Measurements from ENCODE around the gene F8.

Gene F8

DNA sequence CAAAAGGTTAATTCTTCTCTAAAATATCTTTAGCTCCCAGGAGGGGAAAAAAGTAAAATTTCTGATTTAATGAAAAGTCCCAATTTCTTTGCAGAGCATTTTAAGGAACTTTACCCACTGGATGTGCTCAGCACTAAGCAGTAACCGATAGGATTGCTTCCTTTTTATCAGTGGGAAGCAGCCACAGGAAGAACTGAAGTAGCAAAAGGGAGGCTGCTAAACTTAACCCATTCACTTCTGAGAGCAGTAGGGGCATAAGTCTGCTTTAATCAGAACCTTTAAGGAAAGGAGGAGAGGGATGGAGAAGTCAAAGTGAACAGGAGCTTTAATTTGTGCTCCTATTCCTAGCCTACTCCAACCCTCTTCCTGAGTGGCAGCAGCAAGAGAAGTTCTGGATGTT, at the start of gene F8:
Gene F8, minus strand, starts transcription at position 139 of the 400 bp plus-strand sequence. CDS start 171 bp downstream, outside the sequence.
- H3K4me1 ChIP-seq (ENCODE audit: control insufficient read depth in 1 of 2, insufficient read depth in 1 of 2, low read depth in 1 of 2, low read length in 1 of 2): peaks cover 3 to 4% of the 10 kb centered on the region in 2 experiments
- H3K4me3 ChIP-seq (ENCODE audit: low read depth in 1 of 2, low read length in 1 of 2): no peak within 1 kb of the TSS
- no peaks in the 10 kb centered on the region for H3K36me3 ChIP-seq
- no peak within 1 kb of the TSS for H3K27ac ChIP-seq
- no peaks in the 10 kb centered on the region for H3K9me3 ChIP-seq
- TF ChIP-seq, protein P1, sequence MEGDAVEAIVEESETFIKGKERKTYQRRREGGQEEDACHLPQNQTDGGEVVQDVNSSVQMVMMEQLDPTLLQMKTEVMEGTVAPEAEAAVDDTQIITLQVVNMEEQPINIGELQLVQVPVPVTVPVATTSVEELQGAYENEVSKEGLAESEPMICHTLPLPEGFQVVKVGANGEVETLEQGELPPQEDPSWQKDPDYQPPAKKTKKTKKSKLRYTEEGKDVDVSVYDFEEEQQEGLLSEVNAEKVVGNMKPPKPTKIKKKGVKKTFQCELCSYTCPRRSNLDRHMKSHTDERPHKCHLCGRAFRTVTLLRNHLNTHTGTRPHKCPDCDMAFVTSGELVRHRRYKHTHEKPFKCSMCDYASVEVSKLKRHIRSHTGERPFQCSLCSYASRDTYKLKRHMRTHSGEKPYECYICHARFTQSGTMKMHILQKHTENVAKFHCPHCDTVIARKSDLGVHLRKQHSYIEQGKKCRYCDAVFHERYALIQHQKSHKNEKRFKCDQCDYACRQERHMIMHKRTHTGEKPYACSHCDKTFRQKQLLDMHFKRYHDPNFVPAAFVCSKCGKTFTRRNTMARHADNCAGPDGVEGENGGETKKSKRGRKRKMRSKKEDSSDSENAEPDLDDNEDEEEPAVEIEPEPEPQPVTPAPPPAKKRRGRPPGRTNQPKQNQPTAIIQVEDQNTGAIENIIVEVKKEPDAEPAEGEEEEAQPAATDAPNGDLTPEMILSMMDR (IDR thresholded peaks at IDR 0.05): no peak
- H3K27me3 ChIP-seq: no peaks in the 10 kb centered on the region

- Histone ChIP-seq H3K9me3 (no peaks in the 10 kb centered on the region), H3K4me3 (ENCODE audit: low read depth in 1 of 2, low read length in 1 of 2) (peak overlapping the region; percentile 62 to 74), H3K27ac (peak overlapping the region; percentile 93), H3K4me1 (ENCODE audit: control insufficient read depth in 1 of 2, insufficient read depth in 1 of 2, low read depth in 1 of 2, low read length in 1 of 2) (peaks cover 18 to 23% of the 10 kb centered on the region in 2 experiments), H3K27me3 (no peaks in the 10 kb centered on the region), H3K36me3 (peaks cover 5% of the 10 kb centered on the region)
- TF ChIP-seq, protein P1 (IDR thresholded peaks at IDR 0.05): no peak
These were observed 49.3 kb upstream of the F8 start for GRCh38 chrX:155071694-155072280.

DNA sequence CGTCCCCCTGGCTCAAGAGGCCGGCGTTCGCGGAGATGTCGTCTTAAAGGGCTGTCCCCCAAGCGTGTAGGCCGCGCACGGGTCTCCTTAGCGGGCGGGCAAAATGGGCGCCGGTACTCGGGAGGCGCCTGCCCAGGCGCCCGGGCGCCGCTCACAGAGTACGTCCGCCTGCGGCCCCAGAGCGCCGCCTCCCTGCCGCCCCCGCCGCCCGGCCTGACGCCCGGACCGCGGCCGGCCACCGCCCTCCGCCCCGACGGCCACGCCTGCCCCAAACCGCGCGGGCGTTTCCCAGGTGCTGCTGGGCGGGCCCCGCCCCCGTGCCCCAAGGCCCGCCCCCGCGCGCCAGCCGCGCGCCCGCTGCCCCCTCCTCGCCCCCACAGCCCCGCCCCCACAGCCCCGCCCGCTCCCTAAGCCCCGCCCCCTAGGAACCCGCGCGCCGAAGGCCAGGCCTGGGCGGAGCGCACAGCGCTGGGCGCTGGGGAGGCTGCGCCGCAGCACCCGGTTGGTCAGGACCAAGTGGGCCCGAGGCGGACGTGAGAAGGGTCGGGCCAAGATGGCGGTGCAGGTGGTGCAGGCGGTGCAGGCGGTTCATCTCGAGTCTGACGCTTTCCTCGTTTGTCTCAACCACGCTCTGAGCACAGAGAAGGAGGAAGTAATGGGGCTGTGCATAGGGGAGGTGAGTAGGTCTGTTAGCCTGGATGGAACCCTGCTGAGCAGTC, 48.6 kb upstream of the F8 start, which contains the start of the genes BRCC3, CMC4 and MTCP1:
Gene BRCC3, plus strand, starts transcription at position 534 of the 719 bp plus-strand sequence. Its CDS starts 20 bp downstream, at position 554.
Gene CMC4, minus strand, starts transcription at position 162 of the 719 bp plus-strand sequence. CDS start 7,113 bp downstream, outside the sequence.
Gene MTCP1, minus strand, starts transcription at position 162 of the 719 bp plus-strand sequence. CDS start 5,126 bp downstream, outside the sequence.
- peak within 1 kb of the TSS; percentile 65 to 74 for H3K4me3 ChIP-seq (ENCODE audit: low read depth in 1 of 2, low read length in 1 of 2)
- peaks cover 5% of the 10 kb centered on the region for H3K36me3 ChIP-seq
- peak within 1 kb of the TSS; percentile 93 for H3K27ac ChIP-seq
- TF ChIP-seq, protein P1 (IDR thresholded peaks at IDR 0.05): no peak
- H3K9me3 ChIP-seq: no peaks in the 10 kb centered on the region
- H3K27me3 ChIP-seq: no peaks in the 10 kb centered on the region
- peaks cover 18 to 23% of the 10 kb centered on the region in 2 experiments for H3K4me1 ChIP-seq (ENCODE audit: control insufficient read depth in 1 of 2, insufficient read depth in 1 of 2, low read depth in 1 of 2, low read length in 1 of 2)

DNA sequence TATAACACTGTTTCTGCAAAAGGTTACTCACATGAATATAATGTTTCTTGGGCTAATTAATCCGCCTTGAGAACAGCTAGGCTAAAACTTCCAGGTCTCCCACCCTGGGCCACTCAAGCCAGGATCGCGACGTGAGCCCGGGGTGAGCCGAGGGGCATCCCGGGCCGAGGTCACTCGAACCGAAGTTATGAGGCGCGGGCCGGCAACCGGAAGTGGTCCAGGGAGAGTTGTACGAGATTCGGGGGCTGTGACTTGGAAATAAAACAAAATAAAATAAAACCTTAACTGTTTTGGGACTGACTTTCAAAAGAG, 48.1 kb upstream of the F8 start:
- Histone ChIP-seq H3K36me3 (peaks cover under 1% of the 10 kb centered on the region), H3K4me3 (ENCODE audit: low read depth in 1 of 2, low read length in 1 of 2) (peak overlapping the region; percentile 65 to 70), H3K27me3 (no peaks in the 10 kb centered on the region), H3K4me1 (ENCODE audit: control insufficient read depth in 1 of 2, insufficient read depth in 1 of 2, low read depth in 1 of 2, low read length in 1 of 2) (peaks cover 18 to 23% of the 10 kb centered on the region in 2 experiments), H3K27ac (peak overlapping the region; percentile 93), H3K9me3 (no peaks in the 10 kb centered on the region)
- TF ChIP-seq, protein P1 (IDR thresholded peaks at IDR 0.05): no peak

DNA sequence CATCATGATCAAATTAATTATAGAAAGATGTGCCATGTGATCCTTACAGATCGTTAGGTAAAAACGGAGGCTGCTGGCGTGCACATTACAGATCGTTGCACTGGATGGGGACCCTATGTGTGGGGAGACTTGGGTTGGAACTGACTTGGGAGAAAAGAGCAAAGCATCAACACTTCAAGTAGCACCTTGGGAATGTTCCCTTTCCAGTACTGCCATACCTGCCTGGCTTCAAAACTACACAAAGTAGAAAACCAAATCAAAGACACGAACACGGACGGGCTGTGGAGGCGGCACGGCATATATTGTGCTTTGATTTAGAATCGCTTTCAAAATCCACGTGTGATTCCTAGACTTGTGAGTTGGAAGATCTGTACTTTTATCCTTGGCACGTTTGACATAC, 47.5 kb upstream of the F8 start:
- Histone ChIP-seq H3K27ac (no peak overlapping the region), H3K27me3 (no peaks in the 10 kb centered on the region), H3K9me3 (no peaks in the 10 kb centered on the region), H3K4me1 (ENCODE audit: control insufficient read depth in 1 of 2, insufficient read depth in 1 of 2, low read depth in 1 of 2, low read length in 1 of 2) (peaks cover 18 to 23% of the 10 kb centered on the region in 2 experiments), H3K36me3 (no peaks in the 10 kb centered on the region), H3K4me3 (ENCODE audit: low read depth in 1 of 2, low read length in 1 of 2) (peak overlapping the region; percentile 65 to 70)
- TF ChIP-seq, protein P1 (IDR thresholded peaks at IDR 0.05): no peak

Measured in neutrophil (primary cell).